Coronary artery (tissue), 2 donors: ENCODE results near the gene TEAD1.

ENCODE experiments used
- DNase-seq: peaks from one replicate; pipeline ENCODE4 v3.0.0-alpha.2; 2017; ENCODE audit warnings: low spot score
- H3K27ac ChIP-seq, 2 donors: fragments of 200-600 bp; sonication (generic); one replicate each; pipeline ENCODE4 v1.5.1; 2016 to 2019
- H3K4me3 ChIP-seq: fragments of 200-600 bp; sonication (generic); 2 replicates; pipeline ENCODE4 v1.5.1; 2016; ENCODE audit warnings: mild to moderate bottlenecking, moderate library complexity
- TF ChIP-seq, protein P1 (sequence below): fragments of 200-600 bp; sonication (generic); IDR thresholded peaks from one replicate; pipeline ENCODE4 v1.5.1; 2019; ENCODE audit warnings: antibody characterized with exemption

Gene TEAD1

DNA sequence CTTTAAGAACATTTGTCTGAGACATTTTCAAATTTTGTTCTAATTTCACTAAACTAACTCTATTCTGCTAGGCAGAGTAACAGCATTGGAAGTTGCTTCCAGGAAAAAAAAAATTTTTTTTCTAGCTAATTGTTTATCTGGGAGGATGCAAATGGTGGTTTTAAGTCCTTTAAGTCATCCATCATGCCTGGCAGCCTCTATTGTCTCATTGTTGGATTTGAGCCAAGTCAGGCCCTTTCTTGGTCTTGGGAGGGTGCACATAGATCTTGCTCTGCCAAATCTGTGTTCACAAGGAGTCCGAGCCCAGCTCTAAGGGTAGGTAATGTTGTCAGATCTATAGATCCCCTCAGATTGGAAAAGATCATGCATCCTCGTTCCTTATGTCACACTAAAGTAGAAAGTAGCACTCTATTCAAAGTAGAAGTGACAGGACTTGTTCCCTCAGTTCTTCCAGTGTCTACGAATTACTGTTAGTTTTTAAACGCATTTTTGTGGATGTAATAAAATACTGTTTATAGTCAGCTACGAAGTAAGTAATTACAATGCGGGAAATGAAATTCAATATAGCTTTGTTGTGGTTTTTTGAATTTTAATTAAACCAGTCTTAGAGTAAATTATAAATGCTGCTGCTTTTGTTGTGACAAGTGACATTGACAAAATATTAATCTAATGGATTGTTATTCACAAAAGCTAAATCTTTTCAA, 168.9 kb downstream of the TEAD1 start:
- no peak overlapping the region for H3K4me3 ChIP-seq
- DNase-seq: no peak
- TF ChIP-seq, protein P1, sequence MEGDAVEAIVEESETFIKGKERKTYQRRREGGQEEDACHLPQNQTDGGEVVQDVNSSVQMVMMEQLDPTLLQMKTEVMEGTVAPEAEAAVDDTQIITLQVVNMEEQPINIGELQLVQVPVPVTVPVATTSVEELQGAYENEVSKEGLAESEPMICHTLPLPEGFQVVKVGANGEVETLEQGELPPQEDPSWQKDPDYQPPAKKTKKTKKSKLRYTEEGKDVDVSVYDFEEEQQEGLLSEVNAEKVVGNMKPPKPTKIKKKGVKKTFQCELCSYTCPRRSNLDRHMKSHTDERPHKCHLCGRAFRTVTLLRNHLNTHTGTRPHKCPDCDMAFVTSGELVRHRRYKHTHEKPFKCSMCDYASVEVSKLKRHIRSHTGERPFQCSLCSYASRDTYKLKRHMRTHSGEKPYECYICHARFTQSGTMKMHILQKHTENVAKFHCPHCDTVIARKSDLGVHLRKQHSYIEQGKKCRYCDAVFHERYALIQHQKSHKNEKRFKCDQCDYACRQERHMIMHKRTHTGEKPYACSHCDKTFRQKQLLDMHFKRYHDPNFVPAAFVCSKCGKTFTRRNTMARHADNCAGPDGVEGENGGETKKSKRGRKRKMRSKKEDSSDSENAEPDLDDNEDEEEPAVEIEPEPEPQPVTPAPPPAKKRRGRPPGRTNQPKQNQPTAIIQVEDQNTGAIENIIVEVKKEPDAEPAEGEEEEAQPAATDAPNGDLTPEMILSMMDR: no peak
- H3K27ac ChIP-seq: no peak overlapping the region

DNA sequence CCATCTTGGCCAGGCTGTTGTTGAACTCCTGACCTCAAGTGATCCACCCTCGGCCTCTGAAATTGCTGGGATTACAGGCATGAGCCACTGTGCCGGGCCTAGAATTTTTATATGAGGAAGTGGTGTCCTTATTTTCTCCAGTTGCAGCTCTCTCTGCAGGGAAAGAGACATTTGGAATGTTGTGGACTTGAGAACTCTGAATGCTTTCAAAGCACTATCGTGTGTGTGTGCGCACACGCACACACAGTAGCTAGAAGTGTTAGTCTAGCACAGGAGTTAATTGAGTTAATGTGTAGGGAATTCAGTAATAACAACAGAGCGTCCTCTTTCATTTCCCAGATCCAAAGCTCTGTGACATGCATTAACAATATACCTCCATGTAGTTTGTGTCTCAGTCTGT, 170.9 kb downstream of the TEAD1 start:
- Histone ChIP-seq H3K4me3 (no peak overlapping the region), H3K27ac (no peak overlapping the region)
- DNase-seq: no peak
- TF ChIP-seq, protein P1: no peak

DNA sequence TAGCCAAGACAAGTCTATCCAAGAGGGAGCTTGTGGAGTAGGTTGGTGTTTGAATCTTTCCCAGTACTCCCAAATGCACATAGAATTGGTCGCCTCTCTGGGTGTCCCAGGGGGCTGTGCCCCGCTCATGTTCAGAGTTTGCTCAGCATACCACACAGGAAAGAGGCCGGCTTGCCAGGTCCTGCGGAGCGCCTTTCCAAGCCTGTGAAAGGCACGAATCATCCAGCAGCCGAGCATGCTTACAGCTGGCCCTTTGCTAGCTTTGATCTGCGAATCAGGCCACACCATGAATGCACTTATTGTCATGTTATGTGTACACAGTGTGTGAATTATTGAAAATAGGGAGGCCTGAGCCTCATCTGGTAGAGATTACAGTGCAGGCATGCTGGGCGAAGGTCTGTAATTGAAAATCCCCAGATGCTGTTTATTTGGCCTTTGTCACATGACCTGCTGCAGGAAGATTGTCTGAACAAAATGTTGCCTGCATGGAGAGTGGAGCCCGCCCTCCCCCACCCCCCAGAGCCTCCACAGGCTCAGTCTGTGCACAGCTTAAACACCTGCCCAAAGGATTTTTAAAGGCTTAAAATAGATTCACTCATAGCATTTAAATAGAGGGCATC, 171.6 kb downstream of the TEAD1 start:
- H3K4me3 ChIP-seq: no peak overlapping the region
- TF ChIP-seq, protein P1: no peak
- DNase-seq: no peak
- no peak overlapping the region for H3K27ac ChIP-seq

GRCh38 chr11:12846786-12847615, 172.8 kb downstream of the TEAD1 start:
- Histone ChIP-seq H3K27ac (no peak overlapping the region), H3K4me3 (no peak overlapping the region)
- DNase-seq: no peak
- TF ChIP-seq, protein P1: no peak

DNA sequence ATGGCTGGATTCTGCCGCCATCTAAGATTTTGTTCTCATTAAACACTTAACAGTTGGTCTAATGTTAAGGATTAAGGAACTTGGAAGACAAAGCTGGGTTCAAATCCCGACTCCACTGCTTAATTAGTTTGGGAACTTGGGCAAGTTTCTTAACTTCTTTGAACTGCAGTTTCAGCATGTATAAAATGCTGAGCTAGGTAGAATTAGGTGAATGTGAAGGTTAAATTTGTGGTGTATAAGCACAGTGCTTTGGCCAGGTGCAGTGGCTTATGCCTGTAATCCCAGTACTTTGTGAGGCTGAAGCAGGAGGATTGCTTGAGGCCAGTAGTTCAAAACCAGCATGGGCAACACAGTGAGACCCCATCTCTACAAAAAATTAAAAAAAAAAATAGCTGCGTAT, 174.2 kb downstream of the TEAD1 start:
- Histone ChIP-seq H3K27ac (no peak overlapping the region), H3K4me3 (no peak overlapping the region)
- TF ChIP-seq, protein P1: no peak
- DNase-seq: no peak

GRCh38 chr11:12853325-12853651, 179.1 kb downstream of the TEAD1 start:
- no peak for DNase-seq
- no peak overlapping the region for H3K4me3 ChIP-seq
- H3K27ac ChIP-seq: no peak overlapping the region
- TF ChIP-seq, protein P1: no peak
